ENCODE measurements around the gene ATP6V1G3. TPM values are rescaled to one million over a fixed set of nuclear protein-coding genes. Genes with fewer than 3 reads are reported as not detected.

ATP6V1G3 gene
- total RNA-seq, 1 donor from 2014 or later: not detected

- Histone ChIP-seq H3K27ac (ENCODE audit: low read depth, low read length) (no peak overlapping the region), H3K36me3 (ENCODE audit: insufficient read depth, low read length) (no peaks in the 10 kb centered on the region), H3K9me3 (ENCODE audit: insufficient read depth, low read depth, low read length) (no peaks in the 10 kb centered on the region), H3K4me3 (ENCODE audit: insufficient read depth, low read depth, low read length) (no peak overlapping the region), H3K27me3 (ENCODE audit: insufficient read depth, low read length) (no peaks in the 10 kb centered on the region), H3K79me2 (ENCODE audit: insufficient read depth, low read length) (no peaks in the 10 kb centered on the region), H3K9ac (ENCODE audit: low read length) (no peak overlapping the region), H4K20me1 (ENCODE audit: insufficient read depth, low read length) (no peaks in the 10 kb centered on the region), H3K4me1 (ENCODE audit: insufficient read depth, low read length) (peaks cover 6% of the 10 kb centered on the region), H3K4me2 (ENCODE audit: low read length) (no peak overlapping the region), H2AFZ (ENCODE audit: low read depth, low read length) (no peak overlapping the region)
- no peak for TF ChIP-seq EZH2 (IDR thresholded peaks at IDR 0.05; ENCODE audit: insufficient read depth, low read length)
- TF ChIP-seq, protein P1, sequence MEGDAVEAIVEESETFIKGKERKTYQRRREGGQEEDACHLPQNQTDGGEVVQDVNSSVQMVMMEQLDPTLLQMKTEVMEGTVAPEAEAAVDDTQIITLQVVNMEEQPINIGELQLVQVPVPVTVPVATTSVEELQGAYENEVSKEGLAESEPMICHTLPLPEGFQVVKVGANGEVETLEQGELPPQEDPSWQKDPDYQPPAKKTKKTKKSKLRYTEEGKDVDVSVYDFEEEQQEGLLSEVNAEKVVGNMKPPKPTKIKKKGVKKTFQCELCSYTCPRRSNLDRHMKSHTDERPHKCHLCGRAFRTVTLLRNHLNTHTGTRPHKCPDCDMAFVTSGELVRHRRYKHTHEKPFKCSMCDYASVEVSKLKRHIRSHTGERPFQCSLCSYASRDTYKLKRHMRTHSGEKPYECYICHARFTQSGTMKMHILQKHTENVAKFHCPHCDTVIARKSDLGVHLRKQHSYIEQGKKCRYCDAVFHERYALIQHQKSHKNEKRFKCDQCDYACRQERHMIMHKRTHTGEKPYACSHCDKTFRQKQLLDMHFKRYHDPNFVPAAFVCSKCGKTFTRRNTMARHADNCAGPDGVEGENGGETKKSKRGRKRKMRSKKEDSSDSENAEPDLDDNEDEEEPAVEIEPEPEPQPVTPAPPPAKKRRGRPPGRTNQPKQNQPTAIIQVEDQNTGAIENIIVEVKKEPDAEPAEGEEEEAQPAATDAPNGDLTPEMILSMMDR (IDR thresholded peaks at IDR 0.05; ENCODE audit: insufficient read depth, low read depth, low read length): no peak
- DNase-seq (ENCODE audit: low read depth): no peak
- Mint-ChIP-seq H3K36me3 (ENCODE audit: low read depth, unreplicated experiment) (no peaks in the 10 kb centered on the region), H3K27me3 (ENCODE audit: low read depth, unreplicated experiment) (no peaks in the 10 kb centered on the region), H3K27ac (ENCODE audit: unreplicated experiment) (no peak overlapping the region), H3K9me3 (ENCODE audit: unreplicated experiment) (no peaks in the 10 kb centered on the region), H3K4me3 (ENCODE audit: unreplicated experiment) (no peak overlapping the region), H3K4me1 (ENCODE audit: low read depth, unreplicated experiment) (no peaks in the 10 kb centered on the region)
- no peak for FAIRE-seq
Observed at GRCh38 chr1:198523182-198523950, 17.1 kb downstream of the ATP6V1G3 start.

DNA sequence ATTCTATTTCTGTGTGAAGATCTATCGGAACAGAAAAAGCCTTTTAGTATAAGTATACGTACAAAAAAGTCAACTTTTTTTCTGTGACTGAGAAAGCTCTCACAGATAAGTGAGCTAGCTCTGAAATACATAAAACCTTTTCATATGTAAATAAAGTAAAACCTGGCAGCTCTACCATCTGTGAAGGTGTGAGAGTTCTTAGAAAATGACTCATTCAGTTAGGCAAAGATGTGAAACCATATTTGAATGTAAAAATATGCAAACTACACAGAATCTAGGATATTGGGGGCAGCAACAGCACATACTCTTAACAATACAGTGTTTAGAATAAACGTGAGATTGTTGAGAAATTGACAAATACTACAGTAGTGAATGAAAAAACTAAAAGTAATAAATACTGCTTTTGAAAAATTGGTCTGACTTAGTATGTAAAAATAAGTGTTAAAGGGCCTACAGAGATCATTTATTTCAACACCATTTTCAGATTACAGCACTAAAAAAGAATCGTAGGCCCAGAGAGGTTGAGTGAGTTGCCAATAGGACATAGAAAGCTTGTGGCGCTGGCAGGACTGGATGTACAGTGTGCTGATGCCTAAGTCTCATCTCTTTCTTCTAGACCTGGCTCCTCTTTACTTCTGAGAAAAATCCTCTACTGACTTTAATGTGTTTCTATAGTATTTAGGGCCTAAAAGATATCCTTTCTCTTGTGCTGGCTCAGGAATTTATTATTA, 19.8 kb downstream of the ATP6V1G3 start:
- Mint-ChIP-seq H3K4me1 (ENCODE audit: low read depth, unreplicated experiment) (no peaks in the 10 kb centered on the region), H3K27ac (ENCODE audit: unreplicated experiment) (no peak overlapping the region), H3K4me3 (ENCODE audit: unreplicated experiment) (no peak overlapping the region), H3K36me3 (ENCODE audit: low read depth, unreplicated experiment) (no peaks in the 10 kb centered on the region), H3K27me3 (ENCODE audit: low read depth, unreplicated experiment) (no peaks in the 10 kb centered on the region), H3K9me3 (ENCODE audit: unreplicated experiment) (no peaks in the 10 kb centered on the region)
- H2AFZ ChIP-seq (ENCODE audit: low read depth, low read length): no peak overlapping the region
- FAIRE-seq (peak; percentile 17), DNase-seq (ENCODE audit: low read depth) (peak; percentile 23)
- TF ChIP-seq EZH2 (IDR thresholded peaks at IDR 0.05; ENCODE audit: insufficient read depth, low read length): no peak
- TF ChIP-seq, protein P1 (IDR thresholded peaks at IDR 0.05; ENCODE audit: insufficient read depth, low read depth, low read length): no peak
- no peaks in the 10 kb centered on the region for H4K20me1 ChIP-seq (ENCODE audit: insufficient read depth, low read length)
- no peak overlapping the region for H3K4me3 ChIP-seq (ENCODE audit: insufficient read depth, low read depth, low read length)
- H3K4me2 ChIP-seq (ENCODE audit: low read length): no peak overlapping the region
- no peaks in the 10 kb centered on the region for H3K9me3 ChIP-seq (ENCODE audit: insufficient read depth, low read depth, low read length)
- H3K79me2 ChIP-seq (ENCODE audit: insufficient read depth, low read length): no peaks in the 10 kb centered on the region
- H3K4me1 ChIP-seq (ENCODE audit: insufficient read depth, low read length): peaks cover 3% of the 10 kb centered on the region
- no peaks in the 10 kb centered on the region for H3K27me3 ChIP-seq (ENCODE audit: insufficient read depth, low read length)
- H3K27ac ChIP-seq (ENCODE audit: low read depth, low read length): no peak overlapping the region
- H3K36me3 ChIP-seq (ENCODE audit: insufficient read depth, low read length): no peaks in the 10 kb centered on the region
- no peak overlapping the region for H3K9ac ChIP-seq (ENCODE audit: low read length)
